Measurements from ENCODE around the gene USP46.

Gene USP46

GRCh38 chr4:52659001-52659721 is at the start of gene USP46:
TSS of gene USP46 (minus strand) at chr4:52659301. CDS start at chr4:52659150, 151 bp downstream.
- peak; percentile 33 for DNase-seq

GRCh38 chr4:52704661-52705060 is 45.6 kb upstream of the USP46 start:
- no peak for DNase-seq

GRCh38 chr4:52704133-52704532 is 45.0 kb upstream of the USP46 start:
- DNase-seq: no peak

- DNase-seq: no peak
Observed at GRCh38 chr4:52701207-52701606, 42.1 kb upstream of the USP46 start.

GRCh38 chr4:52694936-52695335 is 35.8 kb upstream of the USP46 start:
- no peak for DNase-seq

GRCh38 chr4:52693492-52693891 is 34.4 kb upstream of the USP46 start:
- DNase-seq: no peak

GRCh38 chr4:52689096-52689495 is 30.0 kb upstream of the USP46 start:
- DNase-seq: no peak

- DNase-seq: no peak
Observed at GRCh38 chr4:52687696-52688095, 28.6 kb upstream of the USP46 start.

GRCh38 chr4:52685316-52685715 is 26.2 kb upstream of the USP46 start:
- DNase-seq: no peak

GRCh38 chr4:52684896-52685295 is 25.8 kb upstream of the USP46 start:
- DNase-seq: no peak

GRCh38 chr4:52680381-52680780 is 21.3 kb upstream of the USP46 start:
- DNase-seq: no peak

- DNase-seq: no peak
Observed at GRCh38 chr4:52676536-52676935, 17.4 kb upstream of the USP46 start.

GRCh38 chr4:52675111-52675510 is 16.0 kb upstream of the USP46 start:
- DNase-seq: no peak

GRCh38 chr4:52670739-52671138 is 11.6 kb upstream of the USP46 start:
- no peak for DNase-seq

- no peak for DNase-seq
Observed at GRCh38 chr4:52670121-52670520, 11.0 kb upstream of the USP46 start.

- DNase-seq: no peak
Observed at GRCh38 chr4:52665592-52665991, 6.5 kb upstream of the USP46 start.

- no peak for DNase-seq
Observed at GRCh38 chr4:52664479-52664878, 5.4 kb upstream of the USP46 start.

GRCh38 chr4:52661966-52662690 is 3.0 kb upstream of the USP46 start:
- no peak for DNase-seq

- DNase-seq: no peak
Observed at GRCh38 chr4:52660643-52661042, 1.5 kb upstream of the USP46 start.

GRCh38 chr4:52659722-52660261 is 691 bp upstream of the USP46 start:
- peak; percentile 6 for DNase-seq

- DNase-seq: peak; percentile 10
Observed at GRCh38 chr4:52658641-52659000, 480 bp downstream of the USP46 start.

- DNase-seq: no peak
Observed at GRCh38 chr4:52657618-52658501, 1.2 kb downstream of the USP46 start.

- DNase-seq: no peak
Observed at GRCh38 chr4:52657292-52657617, 1.8 kb downstream of the USP46 start.

All from activated gamma-delta T cell treated with Interleukin-2 at 50 U/mL for 16 hours (primary cell).